Measurements from ENCODE around the gene CCDC51. TPM values are rescaled to one million over a fixed set of nuclear protein-coding genes. Genes with fewer than 3 reads are reported as not detected.
A peak's percentile ranks its signal among the peaks of the same experiment; 100 is the strongest.

Gene CCDC51
- total and polyA plus RNA-seq, 2 of the 13 experiments (the other 11 are each of a cell fraction or from before 2014, with no cell fraction given) = 18.1 to 29.4 TPM

DNA sequence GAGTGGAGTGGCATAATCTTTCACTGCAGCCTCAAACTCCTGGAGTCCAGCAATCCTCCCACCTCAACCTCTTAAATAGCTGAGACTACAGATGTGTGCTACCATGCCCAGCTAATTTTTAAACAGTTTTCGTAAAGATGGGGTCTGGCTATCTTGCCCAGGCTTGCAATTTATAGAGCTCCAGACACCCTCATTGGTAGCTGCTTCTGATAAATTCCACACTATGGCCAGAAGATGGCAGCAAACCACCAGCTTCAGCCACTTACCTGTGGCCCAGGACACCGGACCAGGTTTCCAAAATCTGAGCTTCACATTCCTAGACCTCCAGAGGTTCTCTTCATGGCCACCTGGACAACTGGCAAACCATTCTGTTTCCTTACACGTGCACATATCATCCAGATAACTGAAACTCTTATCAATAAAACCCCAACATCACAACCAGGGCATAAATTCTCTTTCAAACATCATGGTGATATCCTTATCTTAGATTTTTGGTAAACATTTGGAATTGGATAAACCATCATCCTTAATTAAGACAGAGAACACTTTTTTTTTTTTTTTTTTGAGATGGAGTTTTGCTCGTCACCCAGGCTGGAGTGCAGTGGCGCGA, 39.0 kb downstream of the CCDC51 start (continued):
- peak; percentile 68 for TF ChIP-seq POLR2G (IDR thresholded peaks at IDR 0.05; ENCODE audit: low read depth, low read length)
- TF ChIP-seq, protein P1, sequence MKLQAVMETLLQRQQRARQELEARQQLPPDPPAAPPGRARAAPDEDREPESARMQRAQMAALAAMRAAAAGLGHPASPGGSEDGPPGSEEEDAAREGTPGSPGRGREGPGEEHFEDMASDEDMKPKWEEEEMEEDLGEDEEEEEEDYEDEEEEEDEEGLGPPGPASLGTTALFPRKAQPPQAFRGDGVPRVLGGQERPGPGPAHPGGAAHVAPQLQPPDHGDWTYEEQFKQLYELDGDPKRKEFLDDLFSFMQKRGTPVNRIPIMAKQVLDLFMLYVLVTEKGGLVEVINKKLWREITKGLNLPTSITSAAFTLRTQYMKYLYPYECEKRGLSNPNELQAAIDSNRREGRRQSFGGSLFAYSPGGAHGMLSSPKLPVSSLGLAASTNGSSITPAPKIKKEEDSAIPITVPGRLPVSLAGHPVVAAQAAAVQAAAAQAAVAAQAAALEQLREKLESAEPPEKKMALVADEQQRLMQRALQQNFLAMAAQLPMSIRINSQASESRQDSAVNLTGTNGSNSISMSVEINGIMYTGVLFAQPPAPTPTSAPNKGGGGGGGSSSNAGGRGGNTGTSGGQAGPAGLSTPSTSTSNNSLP (IDR thresholded peaks at IDR 0.05; ENCODE audit: low read depth, low read length) = peak; percentile 67
- TF ChIP-seq ZNF468 (CRISPR knock-in tag; IDR thresholded peaks at IDR 0.05) = no peak
- TF ChIP-seq PHF21A (CRISPR knock-in tag; IDR thresholded peaks at IDR 0.05) = 0 out of 2 replicates have a peak, but pooled peaks have one; percentile 39
- TF ChIP-seq, protein P2, sequence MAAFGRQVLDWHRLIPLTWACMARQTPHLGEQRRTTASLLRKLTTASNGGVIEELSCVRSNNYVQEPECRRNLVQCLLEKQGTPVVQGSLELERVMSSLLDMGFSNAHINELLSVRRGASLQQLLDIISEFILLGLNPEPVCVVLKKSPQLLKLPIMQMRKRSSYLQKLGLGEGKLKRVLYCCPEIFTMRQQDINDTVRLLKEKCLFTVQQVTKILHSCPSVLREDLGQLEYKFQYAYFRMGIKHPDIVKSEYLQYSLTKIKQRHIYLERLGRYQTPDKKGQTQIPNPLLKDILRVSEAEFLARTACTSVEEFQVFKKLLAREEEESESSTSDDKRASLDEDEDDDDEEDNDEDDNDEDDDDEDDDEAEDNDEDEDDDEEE (CRISPR knock-in tag; IDR thresholded peaks at IDR 0.05) = 0 out of 2 replicates have a peak, but pooled peaks have one; percentile 30
- 0 out of 2 replicates have a peak, but pooled peaks have one; percentile 13 for TF ChIP-seq NFYB (CRISPR knock-in tag; IDR thresholded peaks at IDR 0.05)
- TF ChIP-seq ZNF382 (CRISPR knock-in tag; IDR thresholded peaks at IDR 0.05; ENCODE audit: borderline replicate concordance) = no peak
- no peak for TF ChIP-seq ZSCAN9 (CRISPR knock-in tag; IDR thresholded peaks at IDR 0.05; ENCODE audit: borderline replicate concordance)
- no peak for TF ChIP-seq HES4 (CRISPR knock-in tag; IDR thresholded peaks at IDR 0.05; ENCODE audit: borderline replicate concordance)
- no peak for TF ChIP-seq TSC22D2 (CRISPR knock-in tag; IDR thresholded peaks at IDR 0.05; ENCODE audit: borderline replicate concordance)
- TF ChIP-seq FLYWCH1 (CRISPR knock-in tag; IDR thresholded peaks at IDR 0.05) = no peak
- TF ChIP-seq LCORL (IDR thresholded peaks at IDR 0.05) = no peak
- 0 out of 2 replicates have a peak, but pooled peaks have one; percentile 25 for TF ChIP-seq LCORL (CRISPR knock-in tag; IDR thresholded peaks at IDR 0.05)
- TF ChIP-seq MIXL1 (CRISPR knock-in tag; IDR thresholded peaks at IDR 0.05) = peak; percentile 63; the same call in 1 of the 2 replicates
- TF ChIP-seq GATAD2A (CRISPR knock-in tag; IDR thresholded peaks at IDR 0.05) = no peak
- no peak for TF ChIP-seq YY1 (IDR thresholded peaks at IDR 0.05; ENCODE audit: insufficient read depth, insufficient replicate concordance, low read depth, low read length)
- TF ChIP-seq AKAP8 (CRISPR knock-in tag; IDR thresholded peaks at IDR 0.05) = no peak
- 0 out of 2 replicates have a peak, but pooled peaks have one; percentile 26 for TF ChIP-seq GATAD1 (CRISPR knock-in tag; IDR thresholded peaks at IDR 0.05)
- TF ChIP-seq, protein P3, sequence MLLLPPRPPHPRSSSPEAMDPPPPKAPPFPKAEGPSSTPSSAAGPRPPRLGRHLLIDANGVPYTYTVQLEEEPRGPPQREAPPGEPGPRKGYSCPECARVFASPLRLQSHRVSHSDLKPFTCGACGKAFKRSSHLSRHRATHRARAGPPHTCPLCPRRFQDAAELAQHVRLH (CRISPR knock-in tag; IDR thresholded peaks at IDR 0.05; ENCODE audit: borderline replicate concordance, low read depth) = 0 out of 2 replicates have a peak, but pooled peaks have one; percentile 28
- peak; percentile 85 for TF ChIP-seq SMC3 (IDR thresholded peaks at IDR 0.05; ENCODE audit: low read length)
- peak; percentile 87 for TF ChIP-seq RAD21 (CRISPR knock-in tag; IDR thresholded peaks at IDR 0.05)
- no peak for TF ChIP-seq JARID2 (CRISPR knock-in tag; IDR thresholded peaks at IDR 0.05; ENCODE audit: insufficient replicate concordance)
- TF ChIP-seq ZMYM4 (CRISPR knock-in tag; IDR thresholded peaks at IDR 0.05) = 0 out of 2 replicates have a peak, but pooled peaks have one; percentile 23
- TF ChIP-seq, protein P4, sequence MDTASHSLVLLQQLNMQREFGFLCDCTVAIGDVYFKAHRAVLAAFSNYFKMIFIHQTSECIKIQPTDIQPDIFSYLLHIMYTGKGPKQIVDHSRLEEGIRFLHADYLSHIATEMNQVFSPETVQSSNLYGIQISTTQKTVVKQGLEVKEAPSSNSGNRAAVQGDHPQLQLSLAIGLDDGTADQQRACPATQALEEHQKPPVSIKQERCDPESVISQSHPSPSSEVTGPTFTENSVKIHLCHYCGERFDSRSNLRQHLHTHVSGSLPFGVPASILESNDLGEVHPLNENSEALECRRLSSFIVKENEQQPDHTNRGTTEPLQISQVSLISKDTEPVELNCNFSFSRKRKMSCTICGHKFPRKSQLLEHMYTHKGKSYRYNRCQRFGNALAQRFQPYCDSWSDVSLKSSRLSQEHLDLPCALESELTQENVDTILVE (CRISPR knock-in tag; IDR thresholded peaks at IDR 0.05) = no peak

All from HepG2 (cell line).